ENCODE data around the gene HYAL4. TPM values are rescaled to one million over a fixed set of nuclear protein-coding genes. Genes with fewer than 3 reads are reported as not detected.
"Not testable (repeated sequence)": the region's sequence is repeated elsewhere in the genome, so short reads cannot be mapped to it uniquely, and the experiment has no call there.

The HYAL4 gene
- total RNA-seq, 4 donors from 2014 or later, result not detected

DNA sequence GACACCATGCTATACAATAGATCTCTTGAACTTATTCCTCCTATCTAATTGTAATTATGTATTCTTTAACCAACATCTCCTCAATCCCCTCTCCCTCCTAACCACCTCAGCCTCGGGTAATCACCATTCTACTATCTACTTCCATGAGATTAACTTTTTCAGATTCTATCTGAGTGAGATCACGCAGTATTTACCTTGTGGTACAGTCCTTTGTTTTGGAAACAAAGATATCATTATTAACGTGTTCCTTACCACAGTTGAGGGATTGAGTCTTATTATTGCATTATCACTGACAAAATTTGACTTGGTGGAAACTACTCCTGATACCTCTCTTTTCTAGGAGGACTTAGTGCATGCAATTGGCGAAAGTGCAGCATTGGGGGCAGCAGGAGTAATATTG is 26.0 kb upstream of the HYAL4 start:
- DNase-seq (ENCODE audit: low spot score in 2 of 2), result no peak
- 65 to 66% methylated on average over 4 of the region's 4 CpGs for WGBS, 2 donors
- no peak for TF ChIP-seq EP300 (IDR thresholded peaks at IDR 0.05)
- TF ChIP-seq POLR2A (IDR thresholded peaks at IDR 0.05), result no peak
- TF ChIP-seq, protein P1, sequence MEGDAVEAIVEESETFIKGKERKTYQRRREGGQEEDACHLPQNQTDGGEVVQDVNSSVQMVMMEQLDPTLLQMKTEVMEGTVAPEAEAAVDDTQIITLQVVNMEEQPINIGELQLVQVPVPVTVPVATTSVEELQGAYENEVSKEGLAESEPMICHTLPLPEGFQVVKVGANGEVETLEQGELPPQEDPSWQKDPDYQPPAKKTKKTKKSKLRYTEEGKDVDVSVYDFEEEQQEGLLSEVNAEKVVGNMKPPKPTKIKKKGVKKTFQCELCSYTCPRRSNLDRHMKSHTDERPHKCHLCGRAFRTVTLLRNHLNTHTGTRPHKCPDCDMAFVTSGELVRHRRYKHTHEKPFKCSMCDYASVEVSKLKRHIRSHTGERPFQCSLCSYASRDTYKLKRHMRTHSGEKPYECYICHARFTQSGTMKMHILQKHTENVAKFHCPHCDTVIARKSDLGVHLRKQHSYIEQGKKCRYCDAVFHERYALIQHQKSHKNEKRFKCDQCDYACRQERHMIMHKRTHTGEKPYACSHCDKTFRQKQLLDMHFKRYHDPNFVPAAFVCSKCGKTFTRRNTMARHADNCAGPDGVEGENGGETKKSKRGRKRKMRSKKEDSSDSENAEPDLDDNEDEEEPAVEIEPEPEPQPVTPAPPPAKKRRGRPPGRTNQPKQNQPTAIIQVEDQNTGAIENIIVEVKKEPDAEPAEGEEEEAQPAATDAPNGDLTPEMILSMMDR (IDR thresholded peaks at IDR 0.05), result no peak

DNA sequence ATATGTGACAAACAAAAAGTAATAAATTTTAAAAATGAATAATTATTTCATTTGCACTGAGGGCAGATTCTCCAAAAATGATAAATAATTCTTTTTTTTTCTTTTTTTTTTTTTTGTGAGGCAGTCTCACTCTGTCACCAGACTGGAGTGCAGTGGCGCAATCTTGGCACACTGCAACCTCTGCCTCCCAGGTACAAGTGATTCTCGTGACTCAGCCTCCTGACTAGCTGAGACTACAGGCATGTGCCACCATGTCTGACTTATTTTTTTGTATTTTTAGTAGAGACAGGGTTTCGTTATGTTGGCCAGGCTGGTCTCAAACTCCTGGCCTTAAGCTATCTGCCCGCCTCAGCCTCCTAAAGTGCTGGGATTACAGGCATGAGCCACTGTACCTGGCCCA is 25.2 kb upstream of the HYAL4 start:
- H3K4me1 ChIP-seq; H3K4me3 ChIP-seq; H3K27ac ChIP-seq; H3K36me3 ChIP-seq; DNase-seq (ENCODE audit: low spot score in 2 of 2); H3K9me3 ChIP-seq; H3K27me3 ChIP-seq: not testable (repeated sequence)
- 94 to 95% methylated on average over 4 of the region's 4 CpGs for WGBS, 2 donors

More for the DNA sequence above, 26.0 kb upstream of the HYAL4 start:
- Histone ChIP-seq H3K4me3 (no peak overlapping the region), H3K4me1 (no peaks in the 10 kb centered on the region), H3K36me3 (no peaks in the 10 kb centered on the region), H3K9me3 (no peaks in the 10 kb centered on the region), H3K27me3 (no peaks in the 10 kb centered on the region), H3K27ac (no peak overlapping the region)

DNA sequence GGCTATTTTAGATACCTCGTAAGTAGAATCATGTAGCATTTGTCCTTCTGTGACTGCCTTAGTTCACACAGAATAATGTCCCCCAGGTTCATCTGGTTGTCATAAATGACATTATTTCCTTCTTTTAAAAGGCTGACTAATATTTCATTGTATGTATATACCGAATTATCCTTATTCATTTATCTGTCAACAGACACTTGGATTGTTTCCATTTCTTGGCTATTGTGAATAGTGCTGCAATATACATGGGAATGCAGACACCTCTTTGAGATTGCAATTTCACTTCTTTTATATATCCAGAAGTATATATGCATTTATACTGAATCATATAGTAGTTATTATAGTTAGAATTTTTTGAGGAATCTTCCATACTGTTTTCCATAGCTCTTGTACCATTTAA is 24.1 kb upstream of the HYAL4 start:
- H3K36me3 ChIP-seq, result no peaks in the 10 kb centered on the region
- H3K27ac ChIP-seq, result no peak overlapping the region
- no peak for DNase-seq (ENCODE audit: low spot score in 2 of 2)
- H3K27me3 ChIP-seq, result no peaks in the 10 kb centered on the region
- no peaks in the 10 kb centered on the region for H3K4me1 ChIP-seq
- H3K4me3 ChIP-seq, result no peak overlapping the region
- TF ChIP-seq POLR2A (IDR thresholded peaks at IDR 0.05), result no peak
- TF ChIP-seq, protein P1 (IDR thresholded peaks at IDR 0.05), result no peak
- TF ChIP-seq EP300 (IDR thresholded peaks at IDR 0.05), result no peak
- no peaks in the 10 kb centered on the region for H3K9me3 ChIP-seq
- 85 to 91% methylated on average over 2 of the region's 2 CpGs for WGBS, 2 donors

DNA sequence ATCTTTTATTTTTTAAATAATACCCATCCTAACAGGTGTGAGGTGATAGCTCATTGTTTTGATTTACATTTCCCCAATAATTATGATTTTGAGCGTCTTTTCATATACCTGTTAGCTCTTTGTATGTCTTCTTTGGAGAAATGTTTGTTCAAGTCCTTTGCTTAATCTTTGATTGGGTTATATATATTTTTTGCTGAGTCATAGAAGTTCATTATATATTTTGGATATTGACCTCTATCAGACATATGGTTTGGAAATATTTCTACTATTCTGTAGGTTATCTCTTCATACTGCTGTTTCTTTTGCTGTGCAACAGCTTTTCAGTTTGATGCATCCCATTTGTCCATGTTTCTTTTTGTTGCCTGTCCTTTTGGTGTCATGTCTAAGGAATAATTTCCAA is 23.6 kb upstream of the HYAL4 start:
- no peak for DNase-seq (ENCODE audit: low spot score in 2 of 2)
- Histone ChIP-seq H3K9me3 (no peaks in the 10 kb centered on the region), H3K4me3 (no peak overlapping the region), H3K27ac (no peak overlapping the region), H3K27me3 (no peaks in the 10 kb centered on the region), H3K4me1 (no peaks in the 10 kb centered on the region), H3K36me3 (no peaks in the 10 kb centered on the region)
- TF ChIP-seq, protein P1 (IDR thresholded peaks at IDR 0.05), result no peak
- TF ChIP-seq EP300 (IDR thresholded peaks at IDR 0.05), result no peak
- TF ChIP-seq POLR2A (IDR thresholded peaks at IDR 0.05), result no peak
- WGBS, 2 donors, result 90 to 91% methylated on average over 1 of the region's 1 CpG

DNA sequence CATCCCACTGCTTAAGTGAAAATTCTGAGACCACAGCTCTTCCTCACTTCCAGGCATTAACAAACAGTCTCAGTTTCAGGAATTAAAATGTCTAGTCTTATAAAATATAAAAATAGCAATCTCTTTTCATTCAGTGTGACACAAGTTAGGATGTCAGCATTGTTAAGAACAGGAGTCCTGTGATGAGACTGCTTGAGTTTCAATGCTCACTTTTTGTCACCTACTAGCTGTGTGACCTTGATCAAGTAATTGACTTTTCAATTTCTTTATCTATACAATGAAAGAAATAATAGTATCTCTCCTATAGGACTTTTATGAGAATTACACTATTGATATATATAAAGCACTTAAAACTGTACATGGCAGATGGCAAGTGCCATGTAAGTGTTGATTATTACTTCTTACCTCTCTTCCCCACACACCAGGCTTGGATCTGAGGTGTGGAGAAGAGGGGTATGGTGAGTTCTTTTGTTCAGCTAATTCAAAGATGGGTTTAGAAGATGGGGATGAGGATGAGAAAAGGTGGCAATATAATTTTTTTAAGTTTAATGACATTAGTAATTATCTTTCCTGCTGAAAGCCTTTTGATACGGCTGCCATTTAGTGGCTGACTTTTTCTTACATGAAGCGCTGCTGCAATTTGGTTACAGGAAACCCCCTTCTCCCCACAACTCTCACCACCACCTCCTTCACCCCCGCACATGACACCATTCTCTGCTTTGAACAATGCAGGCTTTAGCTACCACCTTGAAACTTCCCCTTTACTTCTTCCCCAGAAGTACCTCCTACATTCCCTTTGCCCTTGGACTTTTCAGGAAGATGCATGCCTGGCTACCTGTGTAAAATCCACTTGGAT is 20.8 kb upstream of the HYAL4 start:
- Histone ChIP-seq H3K27ac (no peak overlapping the region), H3K4me1 (no peaks in the 10 kb centered on the region), H3K36me3 (no peaks in the 10 kb centered on the region), H3K27me3 (no peaks in the 10 kb centered on the region), H3K9me3 (no peaks in the 10 kb centered on the region), H3K4me3 (no peak overlapping the region)
- no peak for DNase-seq (ENCODE audit: low spot score in 2 of 2)
- 80 to 81% methylated on average over 3 of the region's 3 CpGs for WGBS, 2 donors
- TF ChIP-seq EP300 (IDR thresholded peaks at IDR 0.05) (no peak), POLR2A (IDR thresholded peaks at IDR 0.05) (no peak)
- TF ChIP-seq, protein P1 (IDR thresholded peaks at IDR 0.05), result no peak
